GM23248 (cell line): ENCODE measurements around the gene MPPED1. TPM values are rescaled to one million over a fixed set of nuclear protein-coding genes. Genes with fewer than 3 reads are reported as not detected.

ENCODE experiments used
- DNase-seq: peaks from one replicate; pipeline ENCODE4 v3.0.0-alpha.2; 2015
- H2AFZ ChIP-seq: fragments of 200-600 bp; sonication (generic); 2 replicates; pipeline ENCODE4 v1.6.1; 2016; ENCODE audit warnings: antibody characterized with exemption
- H3F3A ChIP-seq: fragments of 200-600 bp; sonication (generic); 2 replicates; pipeline ENCODE4 v1.6.1; 2016; ENCODE audit warnings: mild to moderate bottlenecking, antibody characterized with exemption, mixed run types; ENCODE audit not compliant: insufficient read depth
- H3K27ac ChIP-seq: fragments of 200-600 bp; sonication (generic); 2 replicates; pipeline ENCODE4 v1.5.1; 2016; ENCODE audit warnings: mild to moderate bottlenecking
- H3K27me3 ChIP-seq: fragments of 200-600 bp; sonication (generic); replicated peaks from 2 replicates; pipeline ENCODE4 v1.6.1; 2016; ENCODE audit warnings: mild to moderate bottlenecking; ENCODE audit not compliant: insufficient read depth
- H3K36me3 ChIP-seq: fragments of 200-600 bp; sonication (generic); 2 replicates; pipeline ENCODE4 v1.6.1; 2016; ENCODE audit warnings: low read depth, mild to moderate bottlenecking
- H3K4me1 ChIP-seq: fragments of 200-600 bp; sonication (generic); 2 replicates; pipeline ENCODE4 v1.6.1; 2016; ENCODE audit warnings: mild to moderate bottlenecking; ENCODE audit not compliant: insufficient read depth
- H3K4me2 ChIP-seq: fragments of 200-600 bp; sonication (generic); one replicate; pipeline ENCODE4 v1.6.1; 2016; ENCODE audit warnings: mild to moderate bottlenecking; ENCODE audit not compliant: unreplicated experiment
- H3K4me3 ChIP-seq: fragments of 200-600 bp; sonication (generic); 2 replicates; pipeline ENCODE4 v1.5.1; 2016; ENCODE audit warnings: mild to moderate bottlenecking
- H3K79me2 ChIP-seq: fragments of 200-600 bp; sonication (generic); 2 replicates; pipeline ENCODE4 v1.6.1; 2016; ENCODE audit warnings: mild to moderate bottlenecking; ENCODE audit not compliant: insufficient read depth
- H3K9ac ChIP-seq: fragments of 200-600 bp; sonication (generic); 2 replicates; pipeline ENCODE4 v1.6.1; 2016; ENCODE audit warnings: mild to moderate bottlenecking
- H3K9me2 ChIP-seq: fragments of 200-600 bp; sonication (generic); 2 replicates; pipeline ENCODE4 v1.6.1; 2016; ENCODE audit warnings: mixed run types, mild to moderate bottlenecking, moderate library complexity; ENCODE audit not compliant: insufficient read depth
- H3K9me3 ChIP-seq: fragments of 200-600 bp; sonication (generic); one replicate; pipeline ENCODE4 v1.6.1; 2017; ENCODE audit warnings: low read depth
- H4K20me1 ChIP-seq: fragments of 200-600 bp; sonication (generic); 2 replicates; pipeline ENCODE4 v1.6.0; 2016; ENCODE audit not compliant: insufficient read depth
- EZH2 ChIP-seq: fragments of 200-600 bp; sonication (generic); IDR thresholded peaks from 2 replicates; pipeline ENCODE4 v1.6.1; 2018; ENCODE audit warnings: antibody characterized with exemption, mild to moderate bottlenecking; ENCODE audit not compliant: insufficient read depth, poor library complexity, severe bottlenecking
- EZH2phosphoT487 ChIP-seq: fragments of 200-600 bp; sonication (generic); IDR thresholded peaks from 2 replicates; pipeline ENCODE4 v1.6.1; 2018; ENCODE audit warnings: antibody characterized with exemption, moderate library complexity, mild to moderate bottlenecking, low read depth; ENCODE audit not compliant: insufficient read depth
- WGBS, 2 experiments: methylation state at CpG; one replicate each; pipeline ENCODE4 v1.1.6; 2015 to 2017; ENCODE audit warnings: low lambda C conversion rate in 2 of 2, low coverage in 1 of 2; ENCODE audit errors: missing lambda C conversion rate in 2 of 2; 5-methylcytosine and 5-hydroxymethylcytosine counted together
- in situ Hi-C: fragments of 300-500 bp; cut with MboI; formaldehyde crosslinking; loops from 2 replicates; pipeline ENCODE4 v1.15.0; 2020
- polyA plus RNA-seq: library from polyadenylated mRNA; unstranded; fragments of >200 nt; fragmentation: Nextera tagmentation; extraction: Ambion mirVana; gene quantifications from 2 replicates; pipeline ENCODE4 v1.2.1, GENCODE V29; 2016
- total RNA-seq: library from RNA; depleted of rRNA; stranded (reverse); fragments of >200 nt; shearing (Covaris generic); gene quantifications from 2 replicates; pipeline ENCODE4 v1.2.3, GENCODE V29; 2014

The MPPED1 gene
- total and polyA plus RNA-seq, 2 experiments from 2014 or later = not detected

GRCh38 chr22:43474161-43475101, 62.6 kb downstream of the MPPED1 start:
- WGBS, 2 experiments = 47 to 51% methylated on average over 24 to 28 of the region's 28 CpGs

GRCh38 chr22:43475549-43476076, 63.8 kb downstream of the MPPED1 start:
- no peak overlapping the region for H2AFZ ChIP-seq
- no peak overlapping the region for H3K4me2 ChIP-seq
- TF ChIP-seq EZH2phosphoT487 = no peak
- TF ChIP-seq EZH2 = no peak

More at GRCh38 chr22:43474161-43475101, 62.6 kb downstream of the MPPED1 start:
- no peak overlapping the region for H3K4me3 ChIP-seq
- no peak for DNase-seq
- no peak overlapping the region for H3K9ac ChIP-seq
- H3F3A ChIP-seq = no peaks in the 10 kb centered on the region
- H4K20me1 ChIP-seq = no peaks in the 10 kb centered on the region
- H3K27me3 ChIP-seq = no peaks in the 10 kb centered on the region
- no peaks in the 10 kb centered on the region for H3K36me3 ChIP-seq
- H3K9me3 ChIP-seq = no peaks in the 10 kb centered on the region
- no peak for TF ChIP-seq EZH2phosphoT487
- TF ChIP-seq EZH2 = no peak
- H3K27ac ChIP-seq = no peak overlapping the region
- H3K79me2 ChIP-seq = no peaks in the 10 kb centered on the region
- H3K4me1 ChIP-seq = no peaks in the 10 kb centered on the region
- no peak overlapping the region for H2AFZ ChIP-seq
- in situ Hi-C loops = no loop called here
- no peak overlapping the region for H3K4me2 ChIP-seq
- H3K9me2 ChIP-seq = no peaks in the 10 kb centered on the region

GRCh38 chr22:43476341-43476740, 64.5 kb downstream of the MPPED1 start:
- H3K9ac ChIP-seq = no peak overlapping the region
- no peaks in the 10 kb centered on the region for H3K36me3 ChIP-seq
- H2AFZ ChIP-seq = no peak overlapping the region
- no peaks in the 10 kb centered on the region for H3K9me2 ChIP-seq
- WGBS, 2 experiments = 14 to 26% methylated on average over 5 of the region's 5 CpGs
- H4K20me1 ChIP-seq = no peaks in the 10 kb centered on the region
- H3K27me3 ChIP-seq = no peaks in the 10 kb centered on the region
- no peak overlapping the region for H3K4me2 ChIP-seq
- TF ChIP-seq EZH2 = no peak
- no peak for TF ChIP-seq EZH2phosphoT487
- H3K27ac ChIP-seq = no peak overlapping the region
- in situ Hi-C loops = no loop called here
- no peaks in the 10 kb centered on the region for H3K9me3 ChIP-seq
- no peaks in the 10 kb centered on the region for H3F3A ChIP-seq
- H3K4me3 ChIP-seq = no peak overlapping the region
- DNase-seq = no peak
- H3K4me1 ChIP-seq = no peaks in the 10 kb centered on the region
- H3K79me2 ChIP-seq = no peaks in the 10 kb centered on the region

More at GRCh38 chr22:43475549-43476076, 63.8 kb downstream of the MPPED1 start:
- Histone ChIP-seq H3K27me3 (no peaks in the 10 kb centered on the region), H3F3A (no peaks in the 10 kb centered on the region), H3K9me3 (no peaks in the 10 kb centered on the region), H3K9me2 (no peaks in the 10 kb centered on the region), H3K27ac (no peak overlapping the region), H3K36me3 (no peaks in the 10 kb centered on the region), H3K9ac (no peak overlapping the region), H3K4me3 (no peak overlapping the region), H3K4me1 (no peaks in the 10 kb centered on the region), H4K20me1 (no peaks in the 10 kb centered on the region), H3K79me2 (no peaks in the 10 kb centered on the region)
- 42 to 46% methylated on average over 2 to 3 of the region's 3 CpGs for WGBS, 2 experiments
- in situ Hi-C loops = no loop called here
- no peak for DNase-seq

- Histone ChIP-seq H3K36me3 (no peaks in the 10 kb centered on the region), H3K27ac (no peak overlapping the region), H3K4me3 (no peak overlapping the region), H4K20me1 (no peaks in the 10 kb centered on the region), H3K9me3 (no peaks in the 10 kb centered on the region), H2AFZ (no peak overlapping the region), H3K4me2 (no peak overlapping the region), H3K9me2 (no peaks in the 10 kb centered on the region), H3K9ac (no peak overlapping the region), H3K27me3 (no peaks in the 10 kb centered on the region), H3F3A (no peaks in the 10 kb centered on the region), H3K4me1 (no peaks in the 10 kb centered on the region), H3K79me2 (no peaks in the 10 kb centered on the region)
- whole genome bisulfite sequencing, 2 experiments = 26 to 32% methylated on average over 14 of the region's 14 CpGs
- DNase-seq = no peak
- TF ChIP-seq EZH2 (no peak), EZH2phosphoT487 (no peak)
- in situ Hi-C loops = no loop called here
Measured at GRCh38 chr22:43476751-43477725, 65.2 kb downstream of the MPPED1 start.
